Measurements from ENCODE around the gene NEK6. TPM values are rescaled to one million over a fixed set of nuclear protein-coding genes. Genes with fewer than 3 reads are reported as not detected.

Gene NEK6
- total RNA-seq, 1 experiment from 2014 or later = 57.9 TPM

- Histone ChIP-seq H3F3A (ENCODE audit: insufficient read depth, low read depth) (peaks cover 22% of the 10 kb centered on the region), H3K9me3 (ENCODE audit: insufficient read depth, low read depth) (no peaks in the 10 kb centered on the region), H3K4me3 (no peak overlapping the region), H3K4me1 (replicated peaks; ENCODE audit: insufficient read depth) (peaks cover 10% of the 10 kb centered on the region), H3K9me2 (ENCODE audit: insufficient read depth) (no peaks in the 10 kb centered on the region), H3K27me3 (ENCODE audit: insufficient read depth, low read depth) (no peaks in the 10 kb centered on the region), H3K4me2 (no peak overlapping the region), H2AFZ (no peak overlapping the region), H3K27ac (no peak overlapping the region), H4K20me1 (ENCODE audit: insufficient read depth) (peaks cover 20% of the 10 kb centered on the region), H3K79me2 (ENCODE audit: low read depth) (no peaks in the 10 kb centered on the region), H3K36me3 (ENCODE audit: low read depth) (peaks cover 8% of the 10 kb centered on the region; the same call in 1 of the 2 replicates)
- DNase-seq = no peak
- intact Hi-C loops (cut with micrococcal nuclease; ENCODE audit: unreplicated experiment) = no loop called here
- CTCF ChIA-PET = no interaction called here
- no TSS peak for BruUV-seq (replicated peaks)
- TF ChIP-seq EZH2 (IDR thresholded peaks at IDR 0.05; ENCODE audit: low read depth) (no peak), CTCF (conservative IDR thresholded peaks at IDR 0.05) (no peak)
- POLR2A ChIA-PET (ENCODE audit: unreplicated experiment) = no interaction called here
Observed at GRCh38 chr9:124345751-124346281, 88.1 kb downstream of the NEK6 start.

- intact Hi-C loops (cut with micrococcal nuclease; ENCODE audit: unreplicated experiment) = no loop called here
- no peaks in the 10 kb centered on the region for H3K9me3 ChIP-seq (ENCODE audit: insufficient read depth, low read depth)
- peaks cover 15% of the 10 kb centered on the region; the same call in 1 of the 2 replicates for H3K36me3 ChIP-seq (ENCODE audit: low read depth)
- peaks cover 22% of the 10 kb centered on the region for H3F3A ChIP-seq (ENCODE audit: insufficient read depth, low read depth)
- ChIA-PET POLR2A (ENCODE audit: unreplicated experiment) (interaction anchor here (0.7 kb wide), 1 partner anchor 12 kb away, joined by 3 read pairs; no protein-coding TSS in a partner anchor), CTCF (no interaction called here)
- peaks cover 10% of the 10 kb centered on the region for H3K4me1 ChIP-seq (replicated peaks; ENCODE audit: insufficient read depth)
- H3K4me3 ChIP-seq = no peak overlapping the region
- DNase-seq = no peak
- TF ChIP-seq EZH2 (IDR thresholded peaks at IDR 0.05; ENCODE audit: low read depth) (no peak), CTCF (conservative IDR thresholded peaks at IDR 0.05) (no peak)
- no peak overlapping the region for H3K27ac ChIP-seq
- H2AFZ ChIP-seq = no peak overlapping the region
- BruUV-seq (replicated peaks) = no TSS peak
- peaks cover 27% of the 10 kb centered on the region for H4K20me1 ChIP-seq (ENCODE audit: insufficient read depth)
- H3K9me2 ChIP-seq (ENCODE audit: insufficient read depth) = no peaks in the 10 kb centered on the region
- no peaks in the 10 kb centered on the region for H3K27me3 ChIP-seq (ENCODE audit: insufficient read depth, low read depth)
- no peak overlapping the region for H3K4me2 ChIP-seq
- H3K79me2 ChIP-seq (ENCODE audit: low read depth) = no peaks in the 10 kb centered on the region
Observed at GRCh38 chr9:124346347-124347163, 88.8 kb downstream of the NEK6 start.

GRCh38 chr9:124347206-124347967 is 89.6 kb downstream of the NEK6 start:
- TF ChIP-seq EZH2 (IDR thresholded peaks at IDR 0.05; ENCODE audit: low read depth) (no peak), CTCF (conservative IDR thresholded peaks at IDR 0.05) (no peak)
- CTCF ChIA-PET = no interaction called here
- peaks cover 28% of the 10 kb centered on the region for H4K20me1 ChIP-seq (ENCODE audit: insufficient read depth)

More at GRCh38 chr9:124347206-124347967, 89.6 kb downstream of the NEK6 start:
- H3K27me3 ChIP-seq (ENCODE audit: insufficient read depth, low read depth) = no peaks in the 10 kb centered on the region
- intact Hi-C loops (cut with micrococcal nuclease; ENCODE audit: unreplicated experiment) = no loop called here
- no peak overlapping the region for H3K27ac ChIP-seq
- no peaks in the 10 kb centered on the region for H3K9me2 ChIP-seq (ENCODE audit: insufficient read depth)
- H2AFZ ChIP-seq = no peak overlapping the region
- POLR2A ChIA-PET (ENCODE audit: unreplicated experiment) = interaction anchor here (0.7 kb wide), 1 partner anchor 11 kb away, joined by 3 read pairs; no protein-coding TSS in a partner anchor
- H3K4me3 ChIP-seq = no peak overlapping the region
- DNase-seq = no peak
- H3K79me2 ChIP-seq (ENCODE audit: low read depth) = no peaks in the 10 kb centered on the region
- H3F3A ChIP-seq (ENCODE audit: insufficient read depth, low read depth) = peaks cover 24% of the 10 kb centered on the region
- no peak overlapping the region for H3K4me2 ChIP-seq
- H3K9me3 ChIP-seq (ENCODE audit: insufficient read depth, low read depth) = no peaks in the 10 kb centered on the region
- BruUV-seq (replicated peaks) = no TSS peak
- peaks cover 15% of the 10 kb centered on the region; the same call in 1 of the 2 replicates for H3K36me3 ChIP-seq (ENCODE audit: low read depth)
- H3K4me1 ChIP-seq (replicated peaks; ENCODE audit: insufficient read depth) = peaks cover 5% of the 10 kb centered on the region

Data from PC-9 (cell line).